Breast epithelium (tissue), 4 donors: ENCODE results near the gene KRT3. TPM values are rescaled to one million over a fixed set of nuclear protein-coding genes. Genes with fewer than 3 reads are reported as not detected.

Experiments
- DNase-seq, 2 donors: peaks; one replicate each; pipeline ENCODE4 v3.0.0-alpha.2; 2019; ENCODE audit warnings: low spot score in 2 of 2
- H3K27ac ChIP-seq, 2 donors: fragments of 200-600 bp; sonication (generic) in 1 of 2; one replicate each; pipeline ENCODE4 v1.5.1; 2016 to 2019; ENCODE audit warnings: mild to moderate bottlenecking in 1 of 2
- H3K27me3 ChIP-seq, 2 donors: fragments of 200-600 bp; sonication (generic) in 1 of 2; one replicate each; pipeline versions ENCODE4 v1.5.1 to v1.6.0; 2017 to 2019; ENCODE audit warnings: control low read depth in 1 of 2, mild to moderate bottlenecking in 1 of 2
- H3K36me3 ChIP-seq: fragments of 200-600 bp; one replicate; pipeline ENCODE4 v1.5.1; 2019
- H3K4me1 ChIP-seq, 2 donors: fragments of 200-600 bp; sonication (generic); one replicate each; pipeline ENCODE4 v1.5.1; 2016 to 2019; ENCODE audit warnings: control low read depth in 1 of 2
- H3K4me3 ChIP-seq, 3 donors: fragments of 200-600 bp; sonication (generic); 1 replicate in 2 of 3; 2 replicates in 1 of 3; pipeline ENCODE4 v1.5.1; 2016 to 2019; ENCODE audit warnings: mild to moderate bottlenecking in 3 of 3, moderate library complexity in 2 of 3
- H3K9me3 ChIP-seq, 2 donors: fragments of 200-600 bp; sonication (generic) in 1 of 2; one replicate each; pipeline ENCODE4 v1.5.1; 2016 to 2019; ENCODE audit warnings: control low read depth in 1 of 2
- POLR2A ChIP-seq: fragments of 450-650 bp; IDR thresholded peaks from one replicate; pipeline ENCODE4 v1.6.1; 2016; ENCODE audit warnings: antibody characterized with exemption, mild to moderate bottlenecking, moderate library complexity
- POLR2AphosphoS5 ChIP-seq, 3 donors: sonication (generic); formaldehyde crosslinking; IDR thresholded peaks; one replicate each; pipeline ENCODE4 v1.6.1; 2017; ENCODE audit warnings: antibody characterized with exemption in 3 of 3
- intact Hi-C: fragments of 100-400 bp; cut with DNase I; formaldehyde crosslinking; loops from one replicate; pipeline ENCODE4 v1.15.1; 2023; ENCODE audit warnings: low total_unique reads
- total RNA-seq, 3 donors: library from RNA; depleted of rRNA; stranded (reverse); fragments of >200 nt; gene quantifications; one replicate each; pipeline ENCODE4 v1.1.0, GENCODE V29; 2016
- TF ChIP-seq, protein P1 (sequence below), 3 donors: fragments of 450-650 bp; IDR thresholded peaks; one replicate each; pipeline ENCODE4 v1.5.1; 2016 to 2017; ENCODE audit warnings: antibody characterized with exemption in 3 of 3, mild to moderate bottlenecking in 3 of 3, moderate library complexity in 3 of 3

KRT3 gene
- total RNA-seq, 3 donors from 2014 or later = not detected

DNA sequence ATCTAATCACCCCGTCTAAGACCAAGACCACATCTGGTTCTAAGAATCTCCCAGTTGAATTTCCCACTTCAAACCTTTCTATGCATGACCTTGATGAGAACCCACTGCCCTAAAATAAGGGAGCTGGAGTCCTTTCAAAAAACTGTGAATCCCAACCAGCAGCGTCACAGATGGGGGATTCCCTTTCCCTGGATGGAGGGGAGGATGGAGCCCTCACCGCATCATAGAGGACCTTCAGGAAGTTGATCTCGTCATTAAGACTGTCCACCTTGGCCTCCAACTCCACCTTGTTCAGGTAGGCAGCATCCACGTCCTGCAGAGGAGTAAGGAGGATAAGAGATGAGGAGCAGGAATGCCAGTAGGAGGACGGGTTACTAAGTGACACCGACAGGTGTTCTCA lies 13.2 kb upstream of the KRT3 start:
- H3K27me3 ChIP-seq = peaks cover 0 to 8% of the 10 kb centered on the region in 2 donors
- no peaks in the 10 kb centered on the region for H3K9me3 ChIP-seq
- H3K4me1 ChIP-seq = no peaks in the 10 kb centered on the region
- H3K27ac ChIP-seq = no peak overlapping the region
- no peak overlapping the region for H3K4me3 ChIP-seq
- intact Hi-C loops = no loop called here
- TF ChIP-seq POLR2A (no peak), POLR2AphosphoS5 (IDR thresholded peaks at IDR 0.05) (no peak)
- TF ChIP-seq, protein P1, sequence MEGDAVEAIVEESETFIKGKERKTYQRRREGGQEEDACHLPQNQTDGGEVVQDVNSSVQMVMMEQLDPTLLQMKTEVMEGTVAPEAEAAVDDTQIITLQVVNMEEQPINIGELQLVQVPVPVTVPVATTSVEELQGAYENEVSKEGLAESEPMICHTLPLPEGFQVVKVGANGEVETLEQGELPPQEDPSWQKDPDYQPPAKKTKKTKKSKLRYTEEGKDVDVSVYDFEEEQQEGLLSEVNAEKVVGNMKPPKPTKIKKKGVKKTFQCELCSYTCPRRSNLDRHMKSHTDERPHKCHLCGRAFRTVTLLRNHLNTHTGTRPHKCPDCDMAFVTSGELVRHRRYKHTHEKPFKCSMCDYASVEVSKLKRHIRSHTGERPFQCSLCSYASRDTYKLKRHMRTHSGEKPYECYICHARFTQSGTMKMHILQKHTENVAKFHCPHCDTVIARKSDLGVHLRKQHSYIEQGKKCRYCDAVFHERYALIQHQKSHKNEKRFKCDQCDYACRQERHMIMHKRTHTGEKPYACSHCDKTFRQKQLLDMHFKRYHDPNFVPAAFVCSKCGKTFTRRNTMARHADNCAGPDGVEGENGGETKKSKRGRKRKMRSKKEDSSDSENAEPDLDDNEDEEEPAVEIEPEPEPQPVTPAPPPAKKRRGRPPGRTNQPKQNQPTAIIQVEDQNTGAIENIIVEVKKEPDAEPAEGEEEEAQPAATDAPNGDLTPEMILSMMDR (IDR thresholded peaks at IDR 0.05) = no peak
- no peaks in the 10 kb centered on the region for H3K36me3 ChIP-seq
- no peak for DNase-seq

DNA sequence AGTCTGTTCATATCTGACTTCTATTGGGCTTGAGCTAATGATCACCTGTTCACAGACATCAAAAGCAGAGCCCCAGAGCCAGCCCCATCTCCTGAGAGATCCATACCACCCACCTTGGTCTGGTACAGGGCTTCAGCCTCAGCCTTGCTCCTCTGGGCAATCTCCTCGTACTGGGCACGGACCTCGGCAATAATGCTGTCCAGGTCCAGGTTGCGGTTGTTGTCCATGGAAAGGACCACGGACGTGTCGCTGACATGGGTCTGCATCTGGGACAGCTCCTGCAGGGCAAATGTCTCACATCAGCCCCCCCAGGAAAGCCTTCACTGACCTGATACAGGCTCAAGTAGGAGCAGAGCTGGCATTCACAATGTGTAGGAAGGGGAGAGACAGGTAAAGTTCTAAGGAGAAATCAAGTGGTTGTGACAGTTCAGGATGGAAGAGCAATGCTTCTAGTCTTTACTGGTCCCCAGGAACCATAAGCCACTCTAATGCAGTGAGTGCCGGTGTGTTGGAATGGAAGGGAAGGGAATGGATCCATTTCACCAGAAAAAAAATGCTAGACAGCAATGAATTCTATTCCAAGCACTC lies 12.8 kb upstream of the KRT3 start:
- TF ChIP-seq, protein P1 (IDR thresholded peaks at IDR 0.05) = no peak
- TF ChIP-seq POLR2AphosphoS5 (IDR thresholded peaks at IDR 0.05) (no peak), POLR2A (no peak)
- no peak for DNase-seq
- no peaks in the 10 kb centered on the region for H3K36me3 ChIP-seq
- H3K27ac ChIP-seq = no peak overlapping the region
- no peak overlapping the region for H3K4me3 ChIP-seq
- intact Hi-C loops = no loop called here
- no peaks in the 10 kb centered on the region for H3K4me1 ChIP-seq
- peaks cover 0 to 8% of the 10 kb centered on the region in 2 donors for H3K27me3 ChIP-seq
- no peaks in the 10 kb centered on the region for H3K9me3 ChIP-seq

DNA sequence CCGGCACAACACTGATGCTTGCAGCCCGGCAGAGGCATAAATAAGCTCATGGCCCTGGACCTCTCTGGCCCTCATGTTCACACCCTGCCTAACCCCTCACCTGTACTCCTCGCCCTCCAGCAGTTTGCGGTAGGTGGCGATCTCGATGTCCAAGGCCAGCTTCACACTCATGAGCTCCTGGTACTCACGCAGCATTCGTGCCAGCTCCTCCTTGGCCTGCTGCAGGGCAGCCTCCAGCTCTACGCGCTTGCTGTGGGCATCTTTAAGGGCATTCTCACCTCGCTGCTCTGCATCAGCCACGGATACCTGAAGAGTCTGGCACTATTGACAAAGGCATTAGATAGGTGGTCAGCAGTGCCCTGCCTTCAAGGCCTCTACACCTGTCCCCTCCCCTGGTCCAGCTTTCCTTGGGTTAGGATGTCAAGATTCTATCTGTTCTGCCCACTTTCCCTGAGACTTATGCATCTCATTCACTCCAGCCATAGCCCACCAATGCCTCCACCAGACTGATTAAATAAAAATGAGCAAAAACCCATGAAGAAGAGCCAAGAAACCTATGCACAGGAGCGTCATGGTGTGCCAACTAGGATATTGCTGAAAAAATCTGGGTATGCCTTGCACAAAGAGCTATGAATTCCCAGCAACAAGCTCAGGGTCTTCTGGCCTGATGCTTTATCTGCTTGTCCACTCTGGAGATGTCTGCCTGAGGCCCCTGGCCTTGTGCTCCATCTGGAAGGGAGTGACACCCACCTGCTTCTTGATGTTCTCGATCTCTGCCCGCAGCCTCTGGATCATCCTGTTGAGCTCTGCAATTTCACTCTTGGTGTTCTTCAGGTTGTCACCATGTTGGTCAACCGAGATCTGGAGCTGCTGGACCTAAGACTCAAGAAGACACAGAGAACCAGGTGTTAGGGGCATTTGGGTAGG lies 11.9 kb upstream of the KRT3 start:
- Histone ChIP-seq H3K27ac (no peak overlapping the region), H3K9me3 (no peaks in the 10 kb centered on the region), H3K4me1 (no peaks in the 10 kb centered on the region), H3K36me3 (no peaks in the 10 kb centered on the region), H3K4me3 (no peak overlapping the region), H3K27me3 (peaks cover 0 to 8% of the 10 kb centered on the region in 2 donors)
- TF ChIP-seq POLR2A = no peak
- no peak for TF ChIP-seq POLR2AphosphoS5 (IDR thresholded peaks at IDR 0.05)
- TF ChIP-seq, protein P1 (IDR thresholded peaks at IDR 0.05) = no peak
- DNase-seq = no peak
- intact Hi-C loops = no loop called here

DNA sequence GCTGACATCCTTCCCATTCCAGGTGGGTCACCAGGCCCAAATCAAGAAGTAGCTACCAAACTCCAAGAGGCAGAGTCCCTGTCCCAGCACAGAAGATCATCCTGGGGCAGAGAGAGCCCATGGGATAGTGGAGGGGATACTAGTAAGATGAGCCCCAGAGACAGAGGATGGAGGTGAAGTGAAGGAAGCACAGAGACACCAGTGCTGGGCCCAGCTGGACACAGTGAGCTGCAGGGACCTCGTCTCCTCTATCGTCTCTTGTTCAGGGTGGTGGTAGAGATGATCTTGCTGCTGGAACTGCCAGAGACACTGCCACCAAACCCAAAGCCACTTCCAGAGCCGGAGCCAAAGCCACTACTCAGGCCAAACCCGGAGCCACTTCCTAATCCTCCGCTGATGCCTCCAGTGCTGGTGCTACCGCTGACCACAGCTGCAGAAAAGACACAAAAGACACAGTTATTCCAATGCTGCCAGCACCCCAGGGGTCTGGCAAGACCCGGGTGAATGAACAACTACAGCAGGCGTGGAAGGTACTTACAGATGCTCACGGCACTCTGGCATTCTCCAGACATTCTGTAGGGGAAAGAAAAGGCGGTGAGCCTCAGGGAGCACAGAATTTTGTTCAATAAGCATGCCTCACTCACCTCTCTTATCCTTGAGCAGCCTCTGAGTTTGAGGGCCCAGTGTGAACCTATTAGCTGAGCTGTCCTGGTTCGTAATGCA lies 11.1 kb upstream of the KRT3 start:
- DNase-seq = no peak
- intact Hi-C loops = no loop called here
- Histone ChIP-seq H3K27ac (no peak overlapping the region), H3K36me3 (no peaks in the 10 kb centered on the region), H3K27me3 (peaks cover 0 to 8% of the 10 kb centered on the region in 2 donors), H3K4me3 (no peak overlapping the region), H3K4me1 (no peaks in the 10 kb centered on the region), H3K9me3 (no peaks in the 10 kb centered on the region)
- TF ChIP-seq, protein P1 (IDR thresholded peaks at IDR 0.05) = no peak
- TF ChIP-seq POLR2AphosphoS5 (IDR thresholded peaks at IDR 0.05) (no peak), POLR2A (no peak)
